Adipose tissue (tissue), 3 donors: ENCODE results near the gene STEEP1. TPM values are rescaled to one million over a fixed set of nuclear protein-coding genes. Genes with fewer than 3 reads are reported as not detected.

Source experiments
- H3K27ac ChIP-seq: one replicate; pipeline ENCODE4 v1.5.1; 2013; ENCODE audit warnings: low read depth, low read length
- WGBS, 3 donors: extraction: QIAGEN DNeasy Blood & Tissue Kit; methylation state at CpG; one replicate each; pipeline ENCODE4 v1.1.7; 2013; 5-methylcytosine and 5-hydroxymethylcytosine counted together
- polyA plus RNA-seq, 3 donors: library from polyadenylated mRNA; stranded (reverse); fragments of 200-250 nt; gene quantifications; one replicate each; pipeline ENCODE4 v1.2.3, GENCODE V29; 2013
- donor health status: healthy with polysubstance abuse.
- donor health status: Bipolar disorder and iron deficiency.
- donor health status: healthy.

The STEEP1 gene
- polyA plus RNA-seq, result 10 to 100 TPM; 10.2 to 23.8 (median 21.6) TPM

- no peak within 1 kb of the TSS for H3K27ac ChIP-seq
- WGBS, 3 donors, result 1 to 20% (median 3%) methylated on average over 18 to 27 of the region's 27 CpGs
These were observed at the start of gene STEEP1 for GRCh38 chrX:119565107-119565663. STEEP1 (minus strand) TSS chrX:119565409; CDS start chrX:119565355, 54 bp downstream.

DNA sequence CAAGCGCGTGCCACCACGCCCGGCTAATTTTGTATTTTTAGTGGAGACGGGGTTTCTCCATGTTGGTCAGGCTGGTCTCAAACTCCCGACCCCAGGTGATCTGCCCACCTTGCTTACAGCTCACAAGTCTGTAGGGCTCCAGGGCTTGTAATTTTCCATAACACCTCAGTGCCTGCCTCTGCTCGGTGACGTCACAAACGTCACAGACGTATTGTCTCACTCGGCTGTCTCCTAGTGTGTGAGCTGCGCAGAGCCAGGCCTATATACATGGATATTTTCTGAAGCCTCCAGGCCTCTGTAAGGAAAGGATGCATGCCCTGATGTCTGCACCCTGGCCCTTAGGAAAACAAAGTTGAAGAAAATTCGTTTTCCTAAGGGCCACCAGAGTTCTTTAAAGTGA, 49.6 kb upstream of the STEEP1 start:
- WGBS, 3 donors, result 85 to 89% (median 86%) methylated on average over 12 to 13 of the region's 13 CpGs
- H3K27ac ChIP-seq, result no peak overlapping the region

DNA sequence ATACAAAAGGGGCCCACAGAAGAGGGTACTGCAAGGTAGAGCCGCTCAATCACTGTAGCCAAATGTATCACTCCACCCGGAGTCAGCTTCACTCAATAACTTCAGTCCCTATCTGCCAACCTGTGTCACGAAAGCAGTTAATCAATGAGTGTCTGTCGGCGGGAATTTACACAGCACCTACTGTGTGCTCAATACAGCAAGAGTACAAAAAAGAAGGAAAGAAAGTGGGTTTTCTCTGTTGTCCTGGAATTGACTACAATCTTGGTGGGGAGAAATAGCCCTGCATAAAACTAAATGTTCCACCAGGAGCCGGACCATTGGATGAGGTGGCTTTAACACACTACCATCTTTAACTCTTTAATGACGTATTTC, 41.8 kb upstream of the STEEP1 start:
- WGBS, 3 donors, result 25 to 65% (median 62%) methylated on average over 7 of the region's 7 CpGs
- H3K27ac ChIP-seq, result peak overlapping the region; percentile 38

GRCh38 chrX:119606280-119607017, 41.2 kb upstream of the STEEP1 start, which contains the start of gene NKRF:
NKRF (minus strand) TSS chrX:119606424.
- peak within 1 kb of the TSS; percentile 55 for H3K27ac ChIP-seq
- WGBS, 3 donors, result 2 to 34% (median 2%) methylated on average over 30 to 46 of the region's 46 CpGs

GRCh38 chrX:119605464-119606279, 40.5 kb upstream of the STEEP1 start:
- 0 to 30% (median 1%) methylated on average over 16 to 66 of the region's 68 CpGs for WGBS, 3 donors

GRCh38 chrX:119604766-119605463, 39.7 kb upstream of the STEEP1 start:
- 18 to 35% (median 34%) methylated on average over 12 to 17 of the region's 17 CpGs for WGBS, 3 donors
- H3K27ac ChIP-seq, result no peak overlapping the region

More at GRCh38 chrX:119605464-119606279, 40.5 kb upstream of the STEEP1 start:
- H3K27ac ChIP-seq, result peak overlapping the region; percentile 55

GRCh38 chrX:119602701-119603255, 37.6 kb upstream of the STEEP1 start:
- no peak overlapping the region for H3K27ac ChIP-seq

DNA sequence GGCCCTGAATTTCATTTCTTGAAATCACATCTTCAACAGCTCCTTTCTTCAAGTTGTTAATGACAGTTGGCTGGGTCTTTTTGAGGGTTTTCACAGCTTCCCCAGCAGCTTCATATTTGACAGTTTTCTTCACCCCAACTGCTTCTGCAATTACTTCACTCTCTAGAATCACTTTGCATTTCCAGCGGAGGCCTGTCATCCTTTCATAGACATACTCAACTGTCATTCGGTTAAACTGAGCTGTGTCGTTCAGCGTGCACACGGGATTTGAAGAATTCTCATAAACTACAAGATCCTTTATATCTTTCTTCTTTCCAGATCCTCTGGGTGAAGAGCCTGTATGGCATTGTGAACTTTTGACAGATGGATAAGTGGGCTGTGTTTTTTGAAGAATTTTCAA, 24.6 kb upstream of the STEEP1 start:
- H3K27ac ChIP-seq, result no peak overlapping the region
- 94 to 95% (median 94%) methylated on average over 5 of the region's 5 CpGs for WGBS, 3 donors

More at GRCh38 chrX:119602701-119603255, 37.6 kb upstream of the STEEP1 start:
- 76 to 84% (median 78%) methylated on average over 9 of the region's 9 CpGs for whole genome bisulfite sequencing, 3 donors

DNA sequence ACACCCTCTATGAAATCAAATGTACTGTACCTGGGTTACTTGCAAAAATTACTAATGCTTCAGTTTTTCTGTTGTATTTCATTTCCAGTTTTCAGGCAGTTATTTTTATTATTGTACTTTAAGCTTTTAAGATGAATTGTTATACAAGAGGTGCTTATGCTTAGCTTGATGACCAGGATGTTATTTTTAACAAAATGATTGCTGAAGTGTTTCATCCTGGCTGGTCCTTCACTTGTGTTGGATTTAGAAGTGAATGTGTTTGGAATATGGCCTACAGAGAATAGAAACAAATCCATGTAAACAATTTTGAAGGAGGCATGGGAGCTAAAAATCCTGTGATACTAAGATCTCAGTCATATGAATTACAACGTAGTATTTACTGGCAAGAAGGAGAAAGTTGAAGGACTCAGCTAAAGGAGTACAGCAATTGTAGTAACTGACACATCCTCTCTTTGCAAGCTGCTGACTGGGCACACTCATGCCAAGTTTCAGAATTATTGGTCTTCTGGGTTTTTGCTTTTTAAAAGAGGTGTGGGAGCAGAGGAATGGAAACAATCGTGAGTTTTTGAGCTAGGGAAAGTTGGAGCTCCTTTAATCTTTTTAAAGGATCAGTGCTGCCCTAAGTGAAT, 18.3 kb upstream of the STEEP1 start:
- WGBS, 3 donors, result 53 to 58% (median 57%) methylated on average over 2 of the region's 2 CpGs
- H3K27ac ChIP-seq, result no peak overlapping the region

DNA sequence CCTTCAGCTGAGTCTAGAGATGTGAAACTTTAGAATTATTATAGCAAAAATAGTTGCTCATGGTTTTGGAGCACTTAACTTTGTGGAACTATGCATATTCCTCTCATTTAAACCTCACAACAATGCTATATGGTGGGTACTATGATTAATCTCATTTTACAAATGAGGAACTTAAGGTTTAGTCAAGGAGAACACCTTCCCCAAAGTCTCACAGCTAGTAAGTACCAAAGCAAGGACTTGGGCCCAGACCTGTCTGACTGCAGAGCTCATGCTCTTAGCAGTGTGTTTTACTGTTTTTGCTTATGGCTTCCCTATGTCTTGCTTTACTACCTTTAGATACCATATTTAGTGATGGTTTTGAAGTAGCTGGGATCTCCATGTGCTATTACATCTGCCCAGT, 14.2 kb upstream of the STEEP1 start:
- H3K27ac ChIP-seq, result no peak overlapping the region

DNA sequence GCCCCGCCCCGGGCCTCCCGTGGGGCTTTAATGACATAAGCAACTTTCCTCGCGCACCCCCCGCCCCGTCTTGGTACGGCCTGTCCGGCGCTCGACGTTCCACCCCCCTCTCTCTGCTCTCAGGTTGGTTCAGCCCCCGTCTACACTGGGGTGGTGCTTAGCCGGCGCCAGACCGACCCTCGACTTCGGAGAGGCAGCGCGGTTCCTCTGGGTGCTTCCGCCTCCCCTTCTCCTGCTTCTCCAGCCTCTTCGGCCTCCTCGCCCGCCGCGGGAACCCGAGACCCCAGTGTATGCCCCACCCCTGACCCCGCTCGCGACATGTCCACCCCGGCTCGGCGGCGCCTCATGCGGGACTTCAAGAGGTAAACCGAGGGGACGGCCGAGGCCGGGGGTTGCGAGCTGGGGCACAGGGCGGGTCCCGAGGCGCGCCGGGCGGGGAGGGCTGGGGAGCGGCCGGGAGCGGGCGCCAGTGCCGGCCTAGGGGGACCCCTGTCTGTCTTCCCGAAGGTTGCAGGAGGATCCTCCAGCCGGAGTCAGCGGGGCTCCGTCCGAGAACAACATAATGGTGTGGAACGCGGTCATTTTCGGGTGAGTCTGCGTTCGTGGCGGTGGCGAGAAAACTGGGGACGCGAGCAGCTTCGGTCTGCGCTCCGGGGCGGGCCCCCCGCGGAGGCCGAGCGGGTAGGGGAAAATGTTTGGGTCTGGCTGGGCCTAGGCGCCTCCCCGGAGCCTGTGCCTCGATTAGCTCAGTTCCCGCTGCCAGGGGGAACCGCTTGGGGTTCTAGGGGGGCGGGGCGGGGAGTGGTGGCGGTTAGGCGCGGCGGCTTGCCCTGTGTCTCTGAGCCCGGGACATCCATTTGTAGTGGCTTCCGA, 9.4 kb upstream of the STEEP1 start, which contains the start of gene UBE2A:
UBE2A (plus strand) TSS at position 170 of the 873 bp plus-strand sequence; CDS start at position 319, 149 bp downstream.
- 0 to 29% (median 1%) methylated on average over 64 to 86 of the region's 86 CpGs for WGBS, 3 donors
- H3K27ac ChIP-seq, result no peak within 1 kb of the TSS

DNA sequence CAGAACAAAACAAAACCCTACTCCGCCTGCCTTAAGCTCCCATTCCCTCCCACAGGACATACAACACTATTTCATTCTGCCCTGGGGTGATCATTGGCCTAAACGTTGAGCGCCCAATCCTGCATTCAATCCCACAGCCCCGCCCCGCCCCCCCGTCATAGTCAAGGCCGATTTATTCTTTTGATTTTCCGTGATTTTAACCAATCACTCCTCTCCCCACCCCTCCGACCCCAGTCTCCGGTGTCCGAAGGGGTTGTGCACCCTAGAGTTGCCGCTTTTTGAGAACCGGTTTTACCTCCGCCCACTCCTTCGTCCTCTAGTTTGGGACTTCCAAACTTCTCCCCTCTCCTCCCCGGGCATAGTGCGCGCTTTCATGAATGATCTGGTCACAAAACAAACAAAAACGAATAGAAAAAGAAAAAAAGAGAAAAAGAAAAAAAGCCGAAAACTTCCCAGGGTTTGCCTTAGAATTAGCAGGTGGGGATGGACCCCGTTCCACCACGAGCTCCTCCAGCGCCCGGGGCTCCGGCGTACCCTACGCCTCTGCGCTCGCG, 8.7 kb upstream of the STEEP1 start:
- WGBS, 3 donors, result 0 to 28% (median 1%) methylated on average over 24 to 30 of the region's 30 CpGs
- H3K27ac ChIP-seq, result no peak overlapping the region

- no peak overlapping the region for H3K27ac ChIP-seq
- 42 to 58% (median 51%) methylated on average over 3 of the region's 3 CpGs for WGBS, 3 donors
These were observed 8.0 kb upstream of the STEEP1 start for GRCh38 chrX:119573222-119573621.

GRCh38 chrX:119570351-119570835, 5.2 kb upstream of the STEEP1 start:
- no peak overlapping the region for H3K27ac ChIP-seq
- 88 to 95% (median 93%) methylated on average over 5 to 6 of the region's 6 CpGs for WGBS, 3 donors

DNA sequence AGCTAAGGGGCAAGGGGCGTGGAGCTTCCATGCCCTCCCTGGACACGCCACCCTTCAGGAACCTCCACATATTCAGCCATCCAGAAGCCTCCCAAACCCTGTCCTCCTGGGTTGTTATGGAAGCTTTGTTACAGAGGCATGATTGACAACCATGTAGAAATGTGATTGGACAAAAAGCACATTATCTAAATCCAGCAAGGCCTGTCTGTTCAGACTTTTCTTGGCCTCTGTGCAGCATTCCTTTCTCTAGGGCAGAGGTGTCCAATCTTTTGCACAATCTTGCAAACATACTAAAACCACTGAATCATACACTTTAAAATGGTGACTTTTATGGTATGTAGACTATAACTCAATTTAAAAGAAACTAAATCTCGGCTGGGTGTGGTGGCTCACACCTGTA, 12.7 kb downstream of the STEEP1 start:
- WGBS, 3 donors, result 79 to 94% (median 91%) methylated on average over 3 of the region's 3 CpGs
- H3K27ac ChIP-seq, result no peak overlapping the region

DNA sequence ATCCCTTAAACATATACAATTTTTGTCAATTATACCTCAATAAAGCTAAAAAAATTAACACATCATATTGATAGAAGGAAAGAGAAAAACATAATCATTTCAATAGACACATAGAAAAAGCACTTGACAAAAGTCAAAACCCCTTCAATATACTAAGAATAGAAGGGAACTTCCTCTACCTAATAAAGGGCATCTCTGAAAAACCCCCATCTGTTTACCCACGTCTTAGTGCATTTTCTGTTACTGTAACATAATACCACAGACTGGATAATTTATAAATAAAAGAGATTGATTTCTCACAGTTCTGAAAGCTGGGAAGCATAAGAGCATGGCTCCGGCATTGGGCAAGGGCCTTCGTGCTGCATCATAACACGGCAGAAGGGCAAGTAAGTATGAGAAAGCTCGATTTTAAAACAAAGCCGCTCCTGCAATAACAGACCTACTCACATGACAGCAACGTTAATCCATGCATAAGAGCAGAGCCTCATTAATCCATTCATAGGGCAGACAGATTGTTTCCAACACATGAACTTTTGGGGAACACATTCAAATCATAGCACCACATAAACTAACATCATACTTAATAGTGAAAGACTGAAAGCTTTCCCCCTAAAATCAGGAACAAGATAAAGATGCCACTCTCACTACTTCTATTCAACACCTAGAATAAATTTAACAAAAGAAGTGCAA, 15.7 kb downstream of the STEEP1 start:
- 67 to 84% (median 72%) methylated on average over 7 of the region's 7 CpGs for WGBS, 3 donors
- no peak overlapping the region for H3K27ac ChIP-seq
